SKM-1 treated with dmso at 0.1 percent for 144 hours (cell line): ENCODE measurements around the gene CST9L.

ENCODE experiments used
- DNase-seq: peaks from one replicate; lab custom pipeline; 2025; ENCODE audit not compliant: unreplicated experiment; lab: John Stamatoyannopoulos, UW

CST9L gene

GRCh38 chr20:23568320-23568970 lies at the start of gene CST9L:
Gene CST9L (minus strand): TSS chr20:23568484. CDS start chr20:23568450, 34 bp downstream.
- DNase-seq = no peak

- DNase-seq = no peak
These were observed 45.9 kb upstream of the CST9L start for GRCh38 chr20:23614163-23614562.

- no peak for DNase-seq
These were observed 45.4 kb upstream of the CST9L start for GRCh38 chr20:23613676-23614075.

- no peak for DNase-seq
These were observed 44.1 kb upstream of the CST9L start for GRCh38 chr20:23612396-23612795.

- no peak for DNase-seq
These were observed 41.3 kb upstream of the CST9L start for GRCh38 chr20:23609486-23610109.

GRCh38 chr20:23608251-23608846 lies 40.1 kb upstream of the CST9L start:
- no peak for DNase-seq

- no peak for DNase-seq
These were observed 39.4 kb upstream of the CST9L start for GRCh38 chr20:23607497-23608245.

GRCh38 chr20:23606652-23607049 lies 38.4 kb upstream of the CST9L start:
- peak; percentile 44 for DNase-seq

- no peak for DNase-seq
These were observed 37.8 kb upstream of the CST9L start, which contains the start of gene CST9 for GRCh38 chr20:23605867-23606651. Gene CST9 (minus strand): TSS chr20:23605917. CDS start chr20:23605864, 53 bp downstream.

GRCh38 chr20:23604306-23604705 lies 36.0 kb upstream of the CST9L start:
- no peak for DNase-seq

- DNase-seq = no peak
These were observed 35.0 kb upstream of the CST9L start for GRCh38 chr20:23603321-23603720.

- no peak for DNase-seq
These were observed 34.4 kb upstream of the CST9L start for GRCh38 chr20:23602699-23603098.

GRCh38 chr20:23602241-23602640 lies 34.0 kb upstream of the CST9L start:
- peak; percentile 31 for DNase-seq

- no peak for DNase-seq
These were observed 33.4 kb upstream of the CST9L start for GRCh38 chr20:23601715-23602114.

GRCh38 chr20:23598481-23598880 lies 30.2 kb upstream of the CST9L start:
- no peak for DNase-seq

GRCh38 chr20:23596579-23597250 lies 28.4 kb upstream of the CST9L start:
- no peak for DNase-seq

GRCh38 chr20:23595941-23596340 lies 27.7 kb upstream of the CST9L start:
- DNase-seq = no peak

GRCh38 chr20:23588434-23589403 lies 20.4 kb upstream of the CST9L start:
- DNase-seq = no peak

GRCh38 chr20:23587631-23588030 lies 19.3 kb upstream of the CST9L start:
- DNase-seq = no peak
